Neural cell (in vitro differentiated cells): ENCODE results near the gene THRB.

Source experiments
- CTCF ChIP-seq: fragments of 450-650 bp; IDR thresholded peaks from 2 replicates; pipeline ENCODE4 v1.5.1; 2014; ENCODE audit warnings: antibody characterized with exemption, mild to moderate bottlenecking, moderate library complexity; ENCODE audit not compliant: poor library complexity, severe bottlenecking
- EP300 ChIP-seq: fragments of 450-650 bp; conservative IDR thresholded peaks from 2 replicates; pipeline ENCODE4 v1.6.1; 2014; ENCODE audit warnings: antibody characterized with exemption, mild to moderate bottlenecking, moderate library complexity; ENCODE audit not compliant: poor library complexity, severe bottlenecking
- EZH2 ChIP-seq: fragments of 200-600, 300-800 bp; shearing (Covaris generic), sonication (generic); IDR thresholded peaks from 2 replicates; pipeline ENCODE4 v1.6.1; 2014; ENCODE audit warnings: antibody characterized with exemption, low read length, borderline replicate concordance, mild to moderate bottlenecking; ENCODE audit not compliant: insufficient read depth, poor library complexity, severe bottlenecking
- MXI1 ChIP-seq: fragments of 450-650 bp; conservative IDR thresholded peaks from 2 replicates; pipeline ENCODE4 v1.6.1; 2014; ENCODE audit warnings: antibody characterized with exemption, mild to moderate bottlenecking; ENCODE audit not compliant: poor library complexity, severe bottlenecking
- POLR2AphosphoS5 ChIP-seq: IDR thresholded peaks from 2 replicates; pipeline ENCODE4 v1.6.1; 2012
- RAD21 ChIP-seq: fragments of 450-650 bp; conservative IDR thresholded peaks from 2 replicates; pipeline ENCODE4 v1.6.1; 2014; ENCODE audit warnings: antibody characterized with exemption, mild to moderate bottlenecking, moderate library complexity
- SMC3 ChIP-seq: fragments of 450-650 bp; conservative IDR thresholded peaks from 2 replicates; pipeline ENCODE4 v1.6.1; 2014; ENCODE audit warnings: antibody characterized with exemption, mild to moderate bottlenecking, moderate library complexity; ENCODE audit not compliant: poor library complexity
- TAF1 ChIP-seq: IDR thresholded peaks from 2 replicates; pipeline ENCODE4 v1.6.1; 2012; ENCODE audit warnings: low read depth
- TF ChIP-seq, protein P1 (sequence below): IDR thresholded peaks from 2 replicates; pipeline ENCODE4 v1.6.1; 2012; ENCODE audit warnings: borderline replicate concordance

GRCh38 chr3:24259901-24260512 is 234.6 kb downstream of the THRB start:
- no peak for TF ChIP-seq CTCF
- no peak for TF ChIP-seq EP300
- TF ChIP-seq POLR2AphosphoS5: no peak
- TF ChIP-seq SMC3: no peak
- no peak for TF ChIP-seq MXI1
- no peak for TF ChIP-seq RAD21
- TF ChIP-seq TAF1: no peak
- TF ChIP-seq, protein P1, sequence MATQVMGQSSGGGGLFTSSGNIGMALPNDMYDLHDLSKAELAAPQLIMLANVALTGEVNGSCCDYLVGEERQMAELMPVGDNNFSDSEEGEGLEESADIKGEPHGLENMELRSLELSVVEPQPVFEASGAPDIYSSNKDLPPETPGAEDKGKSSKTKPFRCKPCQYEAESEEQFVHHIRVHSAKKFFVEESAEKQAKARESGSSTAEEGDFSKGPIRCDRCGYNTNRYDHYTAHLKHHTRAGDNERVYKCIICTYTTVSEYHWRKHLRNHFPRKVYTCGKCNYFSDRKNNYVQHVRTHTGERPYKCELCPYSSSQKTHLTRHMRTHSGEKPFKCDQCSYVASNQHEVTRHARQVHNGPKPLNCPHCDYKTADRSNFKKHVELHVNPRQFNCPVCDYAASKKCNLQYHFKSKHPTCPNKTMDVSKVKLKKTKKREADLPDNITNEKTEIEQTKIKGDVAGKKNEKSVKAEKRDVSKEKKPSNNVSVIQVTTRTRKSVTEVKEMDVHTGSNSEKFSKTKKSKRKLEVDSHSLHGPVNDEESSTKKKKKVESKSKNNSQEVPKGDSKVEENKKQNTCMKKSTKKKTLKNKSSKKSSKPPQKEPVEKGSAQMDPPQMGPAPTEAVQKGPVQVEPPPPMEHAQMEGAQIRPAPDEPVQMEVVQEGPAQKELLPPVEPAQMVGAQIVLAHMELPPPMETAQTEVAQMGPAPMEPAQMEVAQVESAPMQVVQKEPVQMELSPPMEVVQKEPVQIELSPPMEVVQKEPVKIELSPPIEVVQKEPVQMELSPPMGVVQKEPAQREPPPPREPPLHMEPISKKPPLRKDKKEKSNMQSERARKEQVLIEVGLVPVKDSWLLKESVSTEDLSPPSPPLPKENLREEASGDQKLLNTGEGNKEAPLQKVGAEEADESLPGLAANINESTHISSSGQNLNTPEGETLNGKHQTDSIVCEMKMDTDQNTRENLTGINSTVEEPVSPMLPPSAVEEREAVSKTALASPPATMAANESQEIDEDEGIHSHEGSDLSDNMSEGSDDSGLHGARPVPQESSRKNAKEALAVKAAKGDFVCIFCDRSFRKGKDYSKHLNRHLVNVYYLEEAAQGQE: no peak
- TF ChIP-seq EZH2: no peak
